NCI-H2227 (cell line): ENCODE measurements around the gene RTF1.

Experiments used
- DNase-seq: peaks from one replicate; lab custom pipeline; 2025; ENCODE audit not compliant: unreplicated experiment; lab: John Stamatoyannopoulos, UW

The RTF1 gene

DNA sequence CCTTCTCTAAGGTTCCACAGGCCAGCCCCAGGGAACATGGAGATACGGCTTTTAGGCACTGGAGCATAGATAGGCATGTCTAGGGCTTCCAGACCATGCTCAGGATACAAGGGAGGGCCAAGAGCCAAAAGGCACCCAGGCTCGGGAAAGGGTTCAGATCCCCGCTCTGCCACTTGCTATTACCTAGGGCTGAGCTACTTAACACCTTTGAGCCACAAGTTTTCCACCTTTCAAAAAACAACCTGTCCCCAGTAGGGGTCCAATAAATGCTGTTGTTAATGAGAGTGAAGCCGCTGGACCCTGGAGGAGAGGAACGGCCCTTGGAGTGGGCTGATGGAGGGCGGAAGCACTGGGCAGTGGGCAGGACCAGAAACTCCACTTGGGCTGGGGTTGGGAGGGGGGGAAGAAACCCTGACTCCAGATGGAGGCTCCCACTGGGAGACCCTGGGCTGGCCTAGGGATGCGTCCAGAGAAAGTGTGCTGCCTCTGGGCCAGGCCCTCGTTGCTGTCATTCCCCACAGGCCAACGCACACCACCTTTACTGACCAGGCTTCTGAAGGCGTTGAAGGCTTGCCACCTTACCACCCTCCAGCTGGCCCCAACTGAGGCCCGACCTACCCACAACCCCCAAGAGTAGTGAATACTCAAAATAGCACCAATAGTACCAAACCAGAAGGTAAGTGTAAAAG lies 68.2 kb downstream of the RTF1 start:
- DNase-seq: no peak

DNA sequence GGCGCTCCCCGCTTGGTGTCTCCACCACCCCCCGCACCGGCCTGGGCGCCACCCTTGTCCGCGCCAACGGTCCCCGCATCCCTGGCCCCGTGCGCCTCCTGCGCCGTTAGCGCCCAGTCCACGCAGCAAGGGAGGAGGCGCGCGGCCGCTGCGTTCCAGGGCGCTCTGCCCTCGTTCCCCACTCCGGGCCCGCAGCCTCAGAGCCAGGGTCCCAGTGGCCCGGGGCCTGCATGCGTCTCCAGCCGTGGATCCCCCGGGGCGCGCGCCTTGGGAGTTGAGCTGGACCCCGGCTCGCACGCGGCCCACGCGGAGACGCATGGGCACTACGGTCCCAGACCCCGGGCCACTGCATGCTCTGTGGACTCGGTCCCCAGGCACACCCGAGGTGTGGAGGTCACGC lies 69.4 kb downstream of the RTF1 start:
- DNase-seq: no peak

DNA sequence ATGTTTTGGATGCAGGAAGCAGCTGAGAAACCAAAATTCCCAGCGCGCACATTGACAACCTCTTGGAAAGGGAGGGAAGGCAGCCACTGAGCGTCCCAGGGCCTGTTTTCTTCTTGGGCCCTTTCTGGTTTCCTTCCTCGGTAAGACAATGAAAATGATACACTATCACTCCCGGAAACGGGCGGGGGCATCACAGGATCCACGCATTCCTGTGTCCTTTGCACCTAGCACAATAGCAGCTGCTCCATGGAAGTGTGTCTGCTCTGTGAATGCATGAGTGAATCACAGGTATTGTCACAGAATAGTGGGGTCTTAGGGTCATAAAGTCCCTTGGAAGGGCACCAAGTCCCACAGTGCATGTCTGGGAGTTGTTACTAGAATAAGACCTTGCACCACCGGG lies 70.5 kb downstream of the RTF1 start:
- DNase-seq: no peak

DNA sequence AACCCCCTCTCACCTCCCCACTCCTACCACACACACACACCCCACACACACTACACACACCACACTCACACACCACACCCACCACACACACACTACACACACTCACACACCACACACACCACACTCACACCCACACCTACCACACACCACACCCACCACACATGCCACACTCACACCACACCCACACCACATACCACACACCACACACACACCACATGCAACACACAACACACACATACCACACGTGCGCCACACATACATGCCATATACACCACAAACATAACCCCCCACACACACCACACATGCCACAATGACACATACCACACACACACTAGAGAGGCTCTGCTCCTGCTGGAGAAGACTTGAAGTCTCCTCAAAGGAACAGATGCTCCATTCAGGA lies 70.9 kb downstream of the RTF1 start:
- no peak for DNase-seq

DNA sequence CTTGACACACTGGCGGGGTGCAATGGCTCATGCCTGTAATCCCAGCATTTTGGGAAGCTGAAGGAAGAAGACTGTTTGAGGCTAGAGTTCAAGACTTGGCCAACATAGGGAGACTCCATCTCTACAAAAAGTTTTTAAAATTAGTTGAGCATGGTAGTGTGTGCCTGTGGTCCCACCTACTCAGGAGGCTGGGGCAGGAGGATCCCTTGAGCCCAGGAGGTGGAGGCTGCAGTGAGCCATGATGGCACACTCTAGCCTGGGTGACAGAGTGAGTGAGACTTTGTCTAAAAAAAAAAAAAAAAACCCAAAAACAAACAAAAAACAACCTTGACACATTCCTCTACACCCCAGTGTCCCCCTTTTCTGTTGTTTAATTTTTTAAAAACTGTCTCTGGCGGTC lies 72.7 kb downstream of the RTF1 start:
- DNase-seq: no peak

DNA sequence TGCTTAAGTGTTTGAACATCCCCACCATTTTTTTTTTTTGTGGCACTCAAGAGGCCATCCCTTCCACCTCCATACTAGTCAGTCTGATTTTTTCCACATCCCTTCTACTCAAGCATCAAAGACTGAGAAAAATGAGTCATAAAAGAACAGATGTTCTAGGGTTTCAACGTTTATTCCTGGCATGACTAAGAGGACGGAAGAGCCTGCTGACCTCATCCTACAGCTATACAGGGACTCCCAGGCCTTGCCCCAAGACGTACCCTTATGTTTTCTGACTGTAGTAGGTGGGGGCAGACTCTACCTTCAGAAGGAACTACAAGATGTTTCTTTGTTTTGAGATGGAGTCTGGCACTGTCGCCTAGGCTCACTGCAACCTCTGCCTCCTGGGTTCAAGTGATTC lies 73.5 kb downstream of the RTF1 start:
- no peak for DNase-seq

DNA sequence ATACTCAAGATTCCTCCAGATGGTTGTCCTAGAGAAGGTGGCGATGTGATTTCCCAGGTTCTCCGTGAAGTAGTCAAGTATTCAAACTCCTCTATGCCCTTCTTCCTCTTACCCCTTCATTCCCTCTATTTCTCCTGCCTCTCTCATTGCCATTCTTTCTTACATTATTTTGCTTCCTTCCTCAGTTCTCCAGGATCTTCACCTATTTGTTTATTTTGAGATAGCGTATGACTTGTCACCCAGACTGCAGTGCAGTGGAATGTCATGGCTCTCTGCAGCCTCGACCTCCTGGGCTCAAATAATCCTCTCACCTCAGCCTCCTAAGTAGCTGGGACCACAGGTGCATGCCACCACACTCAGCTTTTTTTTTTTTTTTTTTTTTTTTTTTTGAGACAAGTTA lies 75.0 kb downstream of the RTF1 start:
- DNase-seq: no peak

DNA sequence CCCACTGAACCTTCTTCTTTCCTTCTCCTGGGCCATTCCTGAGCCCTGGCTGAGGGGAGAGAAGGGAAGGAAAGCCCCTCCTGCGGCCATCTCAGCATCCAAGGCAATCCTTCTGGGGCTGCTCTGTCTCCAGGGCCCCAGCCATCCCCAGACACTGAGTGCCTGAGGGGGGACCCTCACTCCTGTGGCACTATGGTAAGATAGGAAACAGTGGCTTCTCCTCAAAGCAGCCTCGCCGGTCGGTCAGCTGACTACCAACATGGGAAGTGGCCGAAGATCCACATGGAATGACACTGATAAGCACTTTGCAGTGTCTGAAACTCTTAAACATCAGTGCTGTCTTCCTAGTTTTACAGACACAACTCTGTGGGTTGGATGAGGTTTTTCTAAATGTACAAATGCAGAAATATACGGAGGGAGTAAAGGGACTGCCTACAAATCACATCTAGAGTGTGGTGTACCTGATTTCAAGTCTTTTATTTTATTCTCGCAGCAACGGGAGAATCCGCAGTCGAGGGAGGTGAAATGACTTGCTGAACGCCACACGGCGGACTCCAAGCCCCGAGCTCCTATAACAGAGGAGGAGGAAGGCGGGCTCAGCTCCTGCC lies 75.8 kb downstream of the RTF1 start:
- DNase-seq: peak; percentile 16

DNA sequence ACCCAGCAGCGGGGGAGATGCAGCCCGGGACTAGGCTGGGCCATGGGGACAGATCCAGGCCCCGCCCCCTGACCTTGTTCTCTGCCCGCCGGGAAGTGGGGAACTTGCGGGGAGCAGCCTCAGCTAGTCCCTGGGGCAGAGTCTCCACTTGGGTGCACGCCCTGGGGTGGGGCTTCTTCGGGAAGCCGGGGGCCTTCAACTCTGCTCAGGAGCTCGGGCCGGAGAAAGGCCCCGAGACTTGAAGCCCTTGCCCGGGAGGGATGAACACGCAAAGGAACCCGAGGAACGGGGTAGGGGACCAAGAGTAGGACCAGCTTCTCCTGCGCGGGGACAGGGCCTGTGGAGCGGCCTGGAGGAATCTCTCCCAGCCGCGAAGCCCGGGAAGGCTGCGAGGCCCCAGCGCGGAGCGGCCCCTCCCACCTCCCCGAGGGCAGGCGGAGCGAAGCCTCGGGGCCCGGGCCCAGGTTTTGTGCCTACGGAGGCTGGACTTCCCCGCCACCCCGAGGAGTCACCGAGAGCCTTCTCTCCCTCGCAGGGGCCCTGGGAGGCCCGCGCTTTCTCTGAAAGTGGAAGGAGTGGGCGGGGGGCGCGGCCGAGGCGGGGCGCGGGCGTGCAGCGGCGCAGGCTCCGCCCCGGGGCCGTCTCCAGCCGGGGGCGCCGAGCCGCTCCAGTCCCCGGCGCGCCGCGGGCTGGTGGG lies 76.5 kb downstream of the RTF1 start, which contains the start of gene ITPKA:
TSS of gene ITPKA (plus strand) at position 670 of the 697 bp plus-strand sequence. CDS start 54 bp downstream, outside the sequence.
- DNase-seq: peak; percentile 77

DNA sequence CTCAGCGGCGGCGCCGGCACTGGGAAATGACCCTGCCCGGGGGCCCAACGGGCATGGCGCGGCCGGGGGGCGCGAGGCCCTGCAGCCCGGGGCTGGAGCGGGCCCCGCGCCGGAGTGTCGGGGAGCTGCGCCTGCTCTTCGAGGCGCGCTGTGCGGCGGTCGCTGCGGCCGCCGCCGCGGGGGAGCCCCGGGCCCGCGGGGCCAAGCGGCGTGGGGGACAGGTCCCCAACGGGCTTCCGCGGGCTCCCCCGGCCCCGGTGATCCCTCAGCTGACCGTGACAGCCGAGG lies 77.0 kb downstream of the RTF1 start:
- DNase-seq: no peak

DNA sequence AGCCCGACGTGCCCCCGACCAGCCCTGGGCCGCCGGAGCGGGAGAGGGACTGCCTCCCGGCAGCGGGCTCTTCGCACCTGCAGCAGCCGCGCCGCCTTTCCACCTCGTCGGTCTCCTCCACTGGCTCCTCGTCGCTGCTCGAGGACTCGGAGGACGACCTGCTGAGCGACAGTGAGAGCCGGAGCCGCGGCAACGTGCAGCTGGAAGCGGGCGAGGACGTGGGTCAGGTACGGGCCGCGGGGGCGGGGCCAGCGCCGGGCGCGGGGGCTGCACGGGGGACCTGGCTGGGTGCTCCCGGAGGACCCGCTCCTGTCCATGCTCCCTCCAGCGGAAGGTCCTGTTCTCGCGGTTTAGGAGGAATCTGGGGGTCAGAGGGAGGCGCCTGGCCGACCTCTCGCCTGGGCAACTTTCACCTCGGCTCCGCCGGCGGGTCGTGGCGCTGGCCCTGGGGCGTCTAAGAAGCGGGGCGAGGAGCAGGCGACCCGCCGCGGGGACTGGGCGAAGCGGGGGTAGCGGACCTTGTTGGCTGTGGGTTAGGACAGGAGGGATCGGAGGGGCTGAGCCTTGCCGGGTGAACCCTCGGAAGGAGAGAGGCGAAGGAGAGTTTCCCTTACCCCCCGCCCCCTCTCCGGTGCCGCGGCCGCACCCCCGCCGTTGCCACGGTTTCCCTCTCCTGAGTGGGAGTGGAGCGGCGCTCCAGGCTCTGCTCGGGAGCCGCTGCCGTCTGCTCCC lies 77.5 kb downstream of the RTF1 start:
- peak; percentile 23 for DNase-seq

DNA sequence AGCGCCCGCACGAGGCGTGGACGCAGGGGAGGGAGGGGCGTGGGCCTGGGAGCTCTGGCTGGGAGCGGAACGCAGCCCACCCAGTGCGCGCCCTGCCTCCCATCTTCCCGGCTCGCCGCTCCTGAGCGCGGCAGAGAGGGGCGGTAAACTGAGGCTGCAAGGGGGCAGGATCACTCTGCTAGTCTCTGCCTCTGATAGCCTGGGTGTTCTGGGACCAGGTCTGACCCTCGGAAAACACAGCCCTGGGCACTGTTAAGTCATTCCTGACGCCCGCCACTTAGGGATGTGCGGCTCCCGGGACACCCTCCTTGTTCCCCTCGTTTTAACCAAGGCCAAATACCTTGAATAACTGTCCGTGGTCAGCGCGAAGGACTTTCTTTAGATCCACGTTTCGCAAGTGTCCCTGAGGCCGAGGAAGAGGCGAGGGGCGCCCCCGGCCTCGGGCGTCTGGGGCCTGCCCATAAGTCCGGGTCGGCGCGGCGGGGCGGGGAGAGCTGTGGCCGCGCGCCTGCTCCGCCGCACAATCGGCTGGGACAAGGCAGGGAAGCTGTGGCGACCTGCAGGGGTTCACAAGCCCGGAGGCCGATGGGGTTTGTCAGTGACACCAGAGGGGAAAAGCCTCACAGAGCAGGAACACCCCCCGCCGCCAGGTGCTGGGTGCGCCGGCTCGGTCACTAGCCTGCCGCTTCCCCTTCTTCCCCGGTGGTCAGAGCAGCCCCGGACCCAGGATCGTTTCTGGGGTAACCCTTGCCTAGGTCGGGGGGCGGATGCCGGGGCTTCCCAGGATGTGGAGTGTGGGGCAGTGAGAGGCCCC lies 78.2 kb downstream of the RTF1 start:
- no peak for DNase-seq

DNA sequence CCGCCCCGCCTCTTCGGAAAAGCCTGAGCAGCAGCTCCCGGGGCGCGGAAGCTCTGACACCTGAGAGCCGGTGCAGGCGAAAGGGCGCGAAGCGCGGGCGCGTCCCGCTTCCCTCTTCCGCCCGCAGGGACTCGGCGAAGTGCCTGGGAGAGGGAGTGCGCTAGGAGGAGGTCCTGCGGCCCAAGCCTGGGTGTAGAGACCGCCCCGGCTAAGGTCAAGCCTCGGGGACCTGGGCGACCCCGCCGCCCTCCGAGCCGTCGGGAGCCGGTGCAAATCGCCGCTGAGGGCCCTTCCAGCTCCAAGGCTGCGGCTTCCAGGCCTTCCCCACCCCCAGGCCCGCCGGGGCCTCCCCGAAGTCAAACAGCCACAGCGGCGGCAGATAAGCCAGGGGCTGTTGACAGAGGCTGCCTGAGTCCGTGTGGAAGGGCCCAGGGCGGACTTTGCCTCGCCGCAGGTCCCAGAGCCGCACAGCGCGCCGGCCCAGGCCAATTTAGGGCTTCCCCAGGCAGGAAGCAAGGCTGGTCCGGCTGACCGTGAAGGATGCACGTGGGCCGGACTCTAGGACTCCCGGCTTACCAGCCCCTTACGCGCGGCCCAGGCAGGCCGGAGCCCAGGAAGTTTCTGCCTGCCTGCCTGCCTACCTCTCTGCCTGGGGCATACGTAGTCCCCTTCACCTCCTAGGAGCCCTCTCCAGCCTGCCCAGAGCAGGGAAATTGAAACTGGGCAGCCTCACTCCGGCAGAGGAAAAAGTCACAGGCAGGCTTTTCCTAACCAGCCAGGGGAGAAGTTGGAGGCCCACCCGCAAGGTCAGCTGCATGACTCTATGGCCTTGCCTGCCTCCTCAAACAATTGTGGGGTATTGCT lies 79.1 kb downstream of the RTF1 start:
- no peak for DNase-seq

DNA sequence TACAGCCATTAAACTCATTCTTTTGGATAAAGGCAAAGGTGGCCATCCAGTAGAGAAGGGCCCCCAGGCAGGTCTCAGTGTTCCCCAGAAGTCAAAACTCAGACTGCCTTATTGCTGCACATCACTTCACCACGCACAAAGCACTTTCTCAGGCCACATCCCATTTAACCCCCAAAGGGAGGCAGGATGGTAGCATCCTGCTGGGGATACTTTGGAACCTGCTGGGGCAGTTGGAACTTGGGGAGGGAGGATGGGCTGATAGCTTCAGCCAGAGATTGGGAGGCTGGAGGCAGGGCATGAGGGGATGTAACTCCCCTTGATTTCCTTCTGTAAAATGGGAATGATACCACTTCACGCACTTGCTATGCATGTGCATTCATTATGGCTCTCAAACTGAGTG lies 81.8 kb downstream of the RTF1 start:
- DNase-seq: no peak

DNA sequence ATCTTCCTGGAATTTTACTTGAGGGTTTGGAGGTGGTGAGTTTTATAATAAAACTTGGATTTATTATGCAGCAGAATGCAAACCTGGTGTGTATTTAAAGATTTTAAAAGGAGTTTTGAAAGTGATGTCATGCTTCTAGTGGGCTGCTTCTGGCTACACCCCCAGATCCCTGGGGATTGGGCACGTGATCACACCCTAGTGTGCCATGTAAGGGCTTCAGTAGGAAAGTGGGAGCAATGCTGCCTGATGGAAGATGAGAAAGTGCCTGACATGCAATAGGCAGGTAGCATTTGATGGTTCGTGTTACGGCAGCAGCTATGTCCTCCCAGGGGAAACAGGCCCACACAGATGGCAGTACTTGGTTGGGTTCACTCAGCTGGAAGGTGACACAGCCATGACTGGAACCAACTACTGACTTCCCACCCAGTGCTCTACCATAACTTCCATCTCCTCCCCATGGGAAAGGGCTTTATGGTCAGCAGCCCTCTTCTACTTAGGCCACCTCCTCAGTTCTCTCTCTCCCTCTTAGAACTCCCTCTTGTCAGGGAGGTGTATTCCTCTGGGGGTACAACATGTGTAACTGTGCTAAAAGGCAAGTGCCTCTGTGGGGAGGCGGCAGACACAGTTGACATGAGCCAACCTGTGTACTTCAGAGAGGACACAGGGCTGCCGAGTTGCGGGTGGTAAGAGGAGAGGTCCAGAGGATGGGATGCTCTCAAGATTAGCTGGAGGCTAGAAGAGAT lies 82.4 kb downstream of the RTF1 start:
- DNase-seq: no peak

DNA sequence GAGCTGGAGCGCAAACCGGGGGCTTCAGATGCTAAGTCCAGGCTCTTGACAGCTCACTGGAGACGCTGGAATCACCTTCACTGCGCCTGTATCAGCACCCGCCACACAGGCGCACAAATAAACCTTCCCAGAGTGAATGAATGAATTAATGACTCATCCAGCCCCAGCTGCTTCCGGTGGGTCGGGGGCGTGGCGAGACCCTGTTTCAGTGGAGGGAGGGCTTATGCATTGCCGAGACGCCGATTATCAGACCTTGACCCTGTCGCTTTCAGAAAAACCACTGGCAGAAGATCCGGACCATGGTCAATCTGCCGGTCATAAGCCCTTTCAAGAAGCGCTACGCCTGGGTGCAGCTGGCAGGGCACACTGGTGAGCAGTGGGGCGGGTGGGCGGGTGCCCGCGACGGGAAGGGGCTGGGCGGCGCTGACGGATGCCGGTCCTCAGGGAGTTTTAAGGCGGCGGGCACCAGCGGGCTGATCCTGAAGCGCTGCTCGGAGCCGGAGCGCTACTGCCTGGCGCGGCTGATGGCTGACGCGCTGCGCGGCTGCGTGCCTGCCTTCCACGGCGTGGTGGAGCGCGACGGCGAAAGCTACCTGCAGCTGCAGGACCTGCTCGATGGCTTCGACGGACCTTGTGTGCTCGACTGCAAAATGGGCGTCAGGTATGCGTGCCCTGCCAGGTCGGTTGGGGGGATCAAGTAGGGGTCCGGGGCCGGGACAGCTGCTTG lies 84.5 kb downstream of the RTF1 start:
- peak; percentile 47 for DNase-seq

DNA sequence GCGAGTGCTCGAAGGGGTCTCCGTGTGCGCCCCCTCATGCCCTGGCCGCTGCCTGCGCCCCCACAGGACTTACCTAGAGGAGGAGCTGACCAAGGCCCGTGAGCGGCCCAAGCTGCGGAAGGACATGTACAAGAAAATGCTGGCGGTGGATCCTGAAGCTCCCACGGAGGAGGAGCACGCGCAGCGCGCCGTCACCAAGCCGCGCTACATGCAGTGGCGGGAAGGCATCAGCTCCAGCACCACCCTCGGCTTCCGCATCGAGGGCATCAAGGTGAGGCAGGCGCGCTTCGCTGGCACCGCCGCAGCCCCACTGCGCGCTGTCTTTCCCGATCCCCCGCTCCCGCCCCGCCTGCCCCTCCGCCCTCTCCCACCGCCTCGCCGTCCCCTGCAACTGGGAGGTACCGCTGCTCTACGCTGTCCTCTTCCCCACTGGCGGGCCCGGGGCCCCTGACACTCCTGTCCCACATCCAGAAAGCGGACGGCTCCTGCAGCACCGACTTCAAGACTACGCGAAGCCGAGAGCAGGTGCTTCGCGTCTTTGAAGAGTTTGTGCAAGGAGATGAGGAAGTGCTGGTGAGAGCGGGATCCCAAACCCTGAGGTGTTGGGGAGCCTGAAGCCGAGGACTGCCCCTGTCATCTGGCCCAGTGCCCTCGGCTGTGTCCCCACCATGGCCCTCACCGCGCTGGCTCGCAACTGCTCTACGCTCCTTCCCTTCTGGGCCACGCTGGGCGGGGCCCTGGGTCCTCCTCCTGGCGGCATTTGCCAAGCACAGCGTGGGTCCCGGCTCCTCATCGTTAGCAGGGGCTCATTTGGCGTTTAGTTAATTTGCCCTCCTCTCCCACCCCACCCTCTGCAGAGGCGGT lies 85.3 kb downstream of the RTF1 start:
- peak; percentile 10 for DNase-seq
